ENCODE measurements around the gene CD109.

The CD109 gene

DNA sequence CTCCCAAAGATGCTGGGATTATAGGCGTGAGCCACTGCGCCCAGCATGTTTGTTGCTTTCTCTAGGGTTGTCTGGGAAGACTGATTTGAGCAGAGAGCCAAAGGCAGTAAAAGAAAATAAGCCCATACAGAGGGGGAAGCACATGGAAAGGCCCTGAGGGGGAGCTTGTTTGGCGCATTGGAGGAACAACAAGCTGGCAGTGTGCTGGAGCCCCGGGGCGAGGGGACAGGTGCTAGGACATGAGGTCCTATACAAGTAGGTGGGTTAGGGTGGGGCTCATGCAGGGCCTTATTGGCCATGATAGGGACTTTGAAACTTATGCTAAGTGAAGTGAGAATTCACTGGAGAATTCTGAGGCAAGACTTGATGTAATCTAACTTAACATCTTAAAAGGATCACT, 35.3 kb downstream of the CD109 start:
- DNase-seq = no peak

DNA sequence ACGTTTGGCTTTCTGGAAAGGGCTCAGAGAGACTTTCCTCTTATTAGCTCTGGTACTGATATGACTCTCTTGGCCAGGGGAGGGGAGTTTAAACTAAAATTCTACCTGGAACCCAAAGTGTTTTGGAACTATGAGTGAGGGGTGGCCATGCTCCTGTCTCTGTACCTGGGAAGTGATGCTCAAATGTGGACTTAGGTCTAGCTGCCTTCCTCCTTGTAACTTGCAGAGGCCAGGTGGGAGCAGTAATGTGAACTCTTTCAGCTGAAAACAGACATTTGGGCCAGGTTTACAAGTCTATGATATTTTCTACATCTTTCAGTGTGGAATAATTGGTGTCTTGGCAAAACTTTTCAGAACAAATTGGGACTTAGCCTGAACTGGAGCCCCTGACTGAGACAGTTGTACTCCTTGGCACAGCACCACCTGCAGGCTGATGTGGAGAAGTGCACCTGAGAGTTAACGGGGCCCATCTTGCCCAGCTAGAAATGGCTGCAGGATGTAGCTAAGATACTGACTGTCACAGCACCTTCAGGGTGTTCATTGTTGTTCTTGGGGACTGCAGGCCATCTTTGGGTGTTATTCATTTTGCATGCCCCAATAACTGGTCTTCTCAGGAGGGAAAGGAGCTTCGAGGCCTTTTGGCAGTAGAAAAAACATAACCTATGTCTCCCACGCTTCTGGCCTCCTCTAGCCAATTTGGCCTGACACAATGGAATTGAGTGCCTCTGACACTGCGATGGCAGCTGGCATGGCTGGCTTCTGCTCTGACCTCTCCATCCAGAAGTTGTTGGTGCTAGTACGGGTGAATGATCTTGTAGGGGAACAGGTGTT, 37.1 kb downstream of the CD109 start:
- DNase-seq = no peak

DNA sequence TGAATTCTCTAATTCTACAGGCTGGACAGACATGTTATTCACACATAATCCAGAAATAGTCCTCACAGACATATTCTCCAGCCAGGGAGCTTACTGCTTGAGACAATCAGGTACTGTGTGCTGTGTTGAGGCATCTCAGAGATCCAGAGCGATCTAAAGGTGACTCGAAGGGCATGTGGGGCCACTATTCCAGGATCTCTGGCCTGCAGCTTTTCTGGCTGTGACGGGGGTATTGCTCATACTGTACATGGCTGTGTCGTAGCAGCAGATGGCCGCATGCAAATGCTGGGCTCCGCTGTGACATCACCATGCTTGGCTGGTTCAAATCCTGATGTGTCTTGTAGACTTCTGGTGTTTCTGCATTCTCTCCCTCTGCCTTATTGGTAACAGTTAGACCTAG, 37.8 kb downstream of the CD109 start:
- DNase-seq = no peak

DNA sequence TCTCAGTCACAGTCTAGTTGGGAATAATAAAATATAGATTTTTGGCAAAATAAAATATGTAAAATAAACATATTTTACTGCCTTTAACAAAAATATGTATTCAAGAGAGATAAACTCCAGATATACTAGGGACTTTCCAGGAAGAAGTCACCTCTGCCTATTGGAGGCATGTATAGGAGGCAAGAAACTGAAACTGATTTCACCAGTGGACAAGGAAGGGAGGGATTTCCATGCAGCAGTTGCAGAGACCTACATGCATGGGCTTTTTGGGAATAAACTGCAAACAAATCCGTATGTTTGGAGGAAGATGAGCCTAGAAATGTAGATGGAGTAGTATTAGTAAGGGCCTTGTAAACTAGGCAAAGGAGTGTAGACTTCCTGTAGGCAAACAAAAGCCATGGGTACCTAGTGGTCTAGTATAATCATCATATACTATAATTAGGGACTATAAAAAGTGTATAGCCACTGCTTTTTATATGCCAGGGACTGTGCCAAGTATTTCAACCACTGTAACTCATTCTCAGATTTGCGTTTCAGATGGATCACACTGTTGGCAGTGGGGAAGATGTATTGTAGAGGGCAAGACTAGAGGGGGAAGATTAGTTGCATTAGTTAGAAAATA, 38.9 kb downstream of the CD109 start:
- no peak for DNase-seq

DNA sequence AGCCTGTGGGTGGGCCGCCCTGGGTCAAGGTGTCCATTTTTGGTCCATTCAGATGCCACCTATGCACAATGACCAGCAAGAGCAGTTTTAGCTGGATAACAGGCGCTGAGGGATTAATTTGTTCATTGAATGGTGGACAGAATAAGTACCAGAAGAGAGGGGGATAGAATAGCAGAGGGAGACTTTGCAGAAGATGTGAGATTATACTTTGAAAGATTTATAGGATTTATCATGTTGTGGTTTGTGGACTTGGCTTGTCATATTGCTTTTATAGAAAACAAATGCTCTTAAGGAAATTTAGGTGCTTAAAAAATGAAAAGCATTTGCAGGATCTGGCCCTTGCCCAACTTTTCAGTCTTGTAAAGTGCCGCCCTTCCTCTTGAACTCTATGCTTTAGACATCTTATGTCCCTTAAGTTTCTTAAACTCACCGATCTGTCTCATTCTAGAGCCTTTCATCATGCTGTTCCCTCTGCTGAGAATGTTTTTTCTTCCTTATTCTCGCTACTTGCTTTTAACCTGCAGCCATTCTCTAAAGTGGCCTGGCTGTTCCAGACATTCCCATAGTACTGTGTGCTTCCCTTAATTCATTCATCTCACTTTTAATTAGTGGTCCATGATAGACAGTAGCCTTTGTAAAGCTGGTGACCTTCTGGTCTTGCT, 42.5 kb downstream of the CD109 start:
- DNase-seq = no peak

DNA sequence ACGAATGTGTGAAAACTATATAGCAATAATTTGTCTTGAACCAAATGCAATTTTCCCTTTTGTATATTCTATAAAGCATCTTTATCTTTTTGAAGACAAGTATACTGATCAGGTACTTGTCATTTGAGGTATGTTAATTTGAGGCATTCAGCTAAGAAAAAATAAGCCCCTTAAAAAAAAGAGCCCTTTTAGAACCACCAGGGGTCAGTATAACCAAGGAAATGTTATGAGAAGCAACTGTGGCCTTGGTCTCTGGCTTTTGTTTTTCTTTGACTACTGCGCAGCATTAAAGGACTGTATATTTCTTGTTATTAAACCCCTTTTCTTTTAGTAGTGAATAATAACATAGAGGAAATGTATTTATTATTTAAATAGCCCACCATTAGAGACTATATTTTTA, 43.1 kb downstream of the CD109 start:
- peak; percentile 79 for DNase-seq

DNA sequence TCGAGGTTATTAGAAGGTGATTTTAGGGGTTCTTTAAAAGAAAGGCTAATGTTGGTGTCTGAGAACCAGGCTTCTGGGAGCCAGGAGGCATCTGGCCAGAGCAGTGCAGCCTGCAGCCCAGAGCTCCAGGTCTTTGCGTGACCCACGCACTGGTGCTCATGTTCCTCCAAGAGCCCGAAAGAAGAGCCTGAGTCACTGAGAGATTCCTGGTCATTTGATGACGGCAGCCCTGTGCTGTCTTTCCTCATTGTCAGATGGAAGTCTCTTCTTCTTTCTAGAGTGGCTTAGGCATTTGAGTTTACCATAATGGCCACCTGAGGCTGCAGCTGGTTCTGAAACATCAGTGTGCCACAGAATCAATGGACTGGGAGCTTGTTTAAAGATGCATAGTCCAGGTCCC, 46.4 kb downstream of the CD109 start:
- no peak for DNase-seq

DNA sequence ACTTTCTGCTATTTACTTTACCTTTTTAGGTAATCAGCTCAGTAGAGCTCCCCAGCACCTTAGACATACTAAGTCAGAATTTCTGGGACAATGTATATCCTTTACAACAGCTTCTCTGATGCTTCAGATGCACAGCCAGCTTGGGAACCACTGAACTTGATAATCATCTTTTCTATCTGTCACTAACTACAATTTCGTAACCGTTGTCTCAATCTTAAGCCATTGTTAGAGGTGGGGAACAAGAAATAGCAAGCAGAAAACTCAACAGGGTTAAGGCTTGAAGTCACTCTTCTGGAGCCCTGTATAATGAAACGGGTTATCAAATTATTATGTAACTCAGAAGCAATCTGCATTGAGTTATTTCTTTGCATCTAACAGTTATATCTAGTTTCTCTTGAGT, 47.1 kb downstream of the CD109 start:
- no peak for DNase-seq

DNA sequence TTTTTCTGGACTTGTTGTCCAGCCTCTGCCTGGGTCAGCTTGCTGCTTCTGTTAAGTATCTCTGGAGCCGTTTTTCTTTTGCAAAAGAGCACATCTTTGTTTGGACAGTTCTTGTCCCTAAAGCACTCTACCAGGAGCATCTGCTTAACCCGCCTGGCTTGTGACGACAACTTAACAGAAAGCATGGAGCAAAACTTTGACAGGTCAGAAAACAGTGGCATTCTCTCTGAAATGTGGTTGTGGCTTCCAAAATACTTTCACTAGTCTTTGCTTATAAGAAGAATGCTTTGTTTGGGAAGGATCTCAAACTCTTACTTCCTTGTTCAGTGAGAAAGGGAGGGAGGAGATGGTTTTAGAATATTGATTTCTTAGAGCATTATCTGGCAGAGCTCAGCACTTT, 47.6 kb downstream of the CD109 start:
- no peak for DNase-seq

DNA sequence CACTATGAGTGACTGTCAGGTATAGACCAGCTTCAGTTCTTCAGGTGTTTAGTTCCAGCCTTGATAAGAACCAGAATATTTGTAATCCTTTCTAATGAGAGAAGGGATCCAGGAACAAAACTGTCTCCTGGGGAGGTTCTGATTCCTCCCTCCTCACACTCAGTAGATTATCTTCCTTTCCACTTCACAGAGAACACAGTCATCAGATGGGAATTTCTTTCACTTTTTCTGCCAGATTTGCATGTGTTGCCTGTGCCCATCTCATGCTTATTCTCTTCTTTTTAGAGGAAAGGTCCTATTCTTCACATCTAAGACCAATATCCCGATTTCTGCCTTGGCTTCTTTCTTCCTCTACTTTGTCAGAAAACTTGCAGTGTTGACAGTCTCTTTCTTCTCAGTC, 50.8 kb downstream of the CD109 start:
- no peak for DNase-seq

DNA sequence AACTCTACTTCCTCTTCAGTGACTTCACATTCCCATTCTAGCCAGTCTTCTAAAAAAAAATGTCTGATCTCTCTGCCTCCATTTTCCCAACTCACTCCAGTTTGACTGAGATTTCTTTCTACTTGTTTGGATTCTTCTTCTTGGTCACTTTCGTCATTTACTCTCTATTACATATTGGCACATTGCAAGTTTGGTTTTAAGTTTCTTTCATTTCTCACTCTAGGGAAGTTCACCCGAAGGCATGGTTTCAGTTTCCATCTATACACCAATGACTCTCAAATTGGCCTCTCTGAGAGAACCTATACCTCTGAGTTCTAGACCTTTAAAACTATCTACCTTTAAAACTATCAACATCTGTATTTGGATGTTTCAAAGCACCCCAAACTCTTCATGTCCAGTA, 51.3 kb downstream of the CD109 start:
- no peak for DNase-seq

DNA sequence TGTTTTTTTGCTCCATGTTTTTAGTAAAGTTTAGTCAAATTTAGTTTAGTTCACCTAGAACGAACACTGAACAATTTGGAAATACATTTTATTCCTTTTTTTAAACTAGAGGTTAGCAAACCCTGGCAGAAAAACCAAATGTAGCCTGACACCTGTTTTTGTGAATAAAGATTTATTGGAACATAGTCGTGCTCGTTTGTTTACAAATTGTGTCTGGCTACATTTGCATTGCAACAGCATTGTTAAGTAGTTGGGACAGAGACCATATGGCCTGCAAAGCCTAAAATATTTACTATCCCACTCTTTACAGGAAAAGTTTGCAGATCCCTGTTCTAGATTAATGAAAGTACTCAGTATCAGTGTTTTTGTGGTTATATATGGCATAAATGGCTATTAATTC, 56.9 kb downstream of the CD109 start:
- no peak for DNase-seq

DNA sequence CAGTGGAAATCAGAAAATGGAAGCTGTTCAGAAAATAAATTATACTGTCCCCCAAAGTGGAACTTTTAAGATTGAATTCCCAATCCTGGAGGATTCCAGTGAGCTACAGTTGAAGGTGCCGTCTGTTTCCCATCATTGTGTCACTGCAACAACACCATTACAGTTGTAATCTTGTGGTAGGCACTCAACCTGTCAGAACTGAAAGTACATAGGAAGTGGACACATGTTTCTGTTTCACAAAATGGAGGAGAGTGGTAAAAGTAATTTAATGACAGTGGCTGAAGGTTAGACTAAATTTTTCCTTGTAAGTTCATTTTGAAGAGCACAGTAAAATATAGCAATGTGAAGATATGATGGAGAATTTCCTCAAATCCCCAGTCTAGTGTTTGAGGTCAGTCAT, 70.0 kb downstream of the CD109 start:
- DNase-seq = no peak

DNA sequence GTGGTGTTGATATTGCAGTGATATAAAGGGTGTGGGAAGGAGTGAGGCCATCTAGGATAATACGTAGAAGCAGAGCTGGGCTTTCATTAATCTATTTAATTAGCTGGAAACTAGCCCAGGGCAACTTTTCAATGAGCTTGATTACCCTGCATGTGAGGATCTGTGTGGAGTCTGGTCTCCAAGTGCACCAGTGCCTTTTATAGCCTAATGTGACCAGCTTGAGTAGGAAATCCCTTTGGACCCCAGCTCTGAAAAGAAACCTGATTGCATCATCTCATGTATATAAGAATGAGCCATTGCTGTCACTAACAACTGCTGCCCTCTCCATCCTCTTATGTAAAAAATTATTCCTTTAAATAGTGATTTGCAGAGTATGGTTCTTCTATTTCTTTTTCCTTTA, 72.6 kb downstream of the CD109 start:
- DNase-seq = no peak

DNA sequence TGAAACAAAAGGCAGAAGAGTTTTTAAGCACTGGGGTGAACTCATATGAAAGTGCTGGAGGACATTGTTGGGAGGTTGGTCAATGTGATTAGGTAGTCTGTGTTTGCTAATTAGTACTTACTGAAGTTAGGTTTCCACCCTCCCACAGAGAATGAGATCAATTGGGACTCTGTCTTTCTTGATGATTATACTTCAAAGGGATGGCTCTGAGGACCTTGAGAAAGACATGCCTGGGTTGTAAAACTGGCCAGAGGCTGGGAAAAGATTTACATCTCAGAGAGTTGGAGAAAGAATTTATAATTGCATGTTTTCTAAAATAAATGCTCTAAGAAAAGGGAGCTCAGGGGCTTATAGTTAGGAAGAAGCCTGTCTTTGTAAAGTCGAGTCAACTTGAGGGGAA, 74.0 kb downstream of the CD109 start:
- no peak for DNase-seq

DNA sequence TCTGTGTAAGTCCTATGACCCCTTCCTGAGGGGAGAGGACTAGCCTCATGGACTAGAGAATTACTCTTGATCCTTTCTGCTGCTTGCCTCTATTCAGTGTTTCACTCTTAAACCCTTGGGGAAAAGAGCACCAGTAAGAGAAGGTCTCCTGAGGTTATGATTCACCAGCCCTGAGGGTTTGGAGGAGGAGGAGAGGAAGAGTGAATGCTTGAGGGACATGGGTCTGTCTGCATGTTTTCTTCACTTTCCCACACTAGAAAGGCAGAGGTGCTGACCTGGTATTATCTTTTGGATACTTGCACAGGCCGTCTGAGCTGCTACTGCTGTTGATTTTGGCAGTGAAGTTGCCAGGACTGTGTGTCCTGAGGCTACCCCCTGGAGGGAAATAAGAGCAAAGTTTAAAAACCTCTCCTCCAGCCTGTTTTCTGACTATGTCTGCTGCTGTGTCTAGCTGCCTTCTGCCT, 78.3 kb downstream of the CD109 start:
- DNase-seq = no peak

DNA sequence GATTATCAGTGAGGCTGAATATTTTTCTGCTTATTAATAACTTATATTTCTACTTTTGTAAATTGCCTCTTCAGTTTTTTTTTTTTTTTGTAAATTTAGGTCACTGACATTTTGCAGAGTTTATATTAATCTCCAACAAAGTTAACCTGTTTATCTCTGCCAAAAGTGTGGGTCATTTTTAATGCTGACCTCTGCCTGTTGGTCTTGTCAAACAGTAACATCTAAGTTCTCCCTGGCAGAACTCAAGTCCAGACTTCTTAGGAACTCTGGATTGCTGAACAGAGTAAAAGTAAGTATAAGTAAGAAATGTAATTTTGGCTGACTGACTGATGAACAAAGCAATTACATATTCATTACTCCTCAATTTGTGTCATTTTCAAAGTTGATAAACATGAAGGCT, 83.9 kb downstream of the CD109 start:
- DNase-seq = no peak

DNA sequence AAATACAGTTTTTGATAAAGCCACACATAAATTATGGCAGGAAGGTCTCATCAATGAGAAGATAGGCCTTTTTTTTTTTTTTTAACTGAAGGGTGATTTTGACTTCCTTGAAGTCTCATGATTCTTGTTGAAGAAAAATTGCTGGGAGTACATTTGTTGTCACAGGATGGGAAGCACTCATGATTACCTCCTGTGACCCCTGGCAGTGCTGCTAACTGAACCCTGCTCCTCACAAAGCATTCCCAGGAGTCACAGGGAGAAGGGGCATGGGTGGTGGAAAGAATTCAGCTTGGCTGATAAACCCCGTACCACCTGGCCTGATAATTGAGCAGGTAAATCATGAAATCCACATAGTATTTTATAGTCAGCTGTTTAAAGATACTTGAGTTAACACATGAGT, 86.9 kb downstream of the CD109 start:
- no peak for DNase-seq

DNA sequence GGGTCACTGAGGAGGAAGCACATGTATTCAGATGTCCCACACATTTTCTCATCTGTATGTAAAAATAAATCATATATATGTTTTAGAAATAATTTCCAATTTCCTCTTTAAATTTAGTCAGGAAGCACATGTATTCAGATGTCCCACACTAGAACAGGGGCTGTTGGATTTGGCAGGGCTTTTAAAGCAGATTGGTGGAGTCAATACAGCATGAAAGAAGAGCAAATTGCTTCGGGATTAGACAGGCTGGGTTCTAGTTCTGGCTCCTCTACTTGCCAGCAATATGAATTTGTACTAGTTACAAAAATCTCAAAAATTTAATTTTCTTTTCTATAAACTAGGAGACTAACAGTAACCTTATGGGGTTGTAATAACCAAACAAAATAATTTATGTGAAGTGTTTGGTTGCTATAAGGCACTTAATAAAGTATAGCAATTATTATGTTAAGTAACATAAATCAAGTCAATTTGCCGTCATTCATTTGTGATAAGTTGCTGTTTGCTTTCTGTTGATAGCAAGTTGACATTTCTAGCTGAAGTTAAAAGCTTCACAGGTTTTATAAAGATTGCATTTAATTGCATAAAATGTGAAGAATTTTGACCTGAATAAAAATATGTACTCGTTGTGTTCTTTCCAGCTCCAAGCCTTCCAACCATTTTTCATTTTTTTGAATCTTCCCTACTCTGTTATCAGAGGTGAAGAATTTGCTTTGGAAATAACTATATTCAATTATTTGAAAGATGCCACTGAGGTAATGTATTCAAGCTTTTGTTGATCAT, 88.9 kb downstream of the CD109 start:
- no peak for DNase-seq

DNA sequence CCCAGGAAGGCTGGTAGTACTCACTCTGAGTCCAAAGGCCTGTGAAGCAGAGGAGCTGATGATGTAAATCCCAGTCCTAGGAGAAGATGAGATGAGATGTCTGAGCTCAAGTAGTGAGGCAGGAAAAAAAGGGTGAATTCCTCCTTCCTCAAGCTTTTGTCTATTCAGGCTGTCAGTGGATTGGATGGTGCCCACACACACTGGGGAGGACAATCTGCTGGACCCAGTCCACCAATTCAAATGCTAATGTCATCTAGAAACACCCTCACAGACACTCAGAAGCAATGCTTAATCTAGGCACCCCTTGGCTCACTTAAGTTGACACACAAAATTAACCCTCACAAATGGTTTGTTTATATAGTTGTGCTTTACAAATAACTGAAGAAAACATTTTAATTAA, 94.6 kb downstream of the CD109 start:
- DNase-seq = no peak

DNA sequence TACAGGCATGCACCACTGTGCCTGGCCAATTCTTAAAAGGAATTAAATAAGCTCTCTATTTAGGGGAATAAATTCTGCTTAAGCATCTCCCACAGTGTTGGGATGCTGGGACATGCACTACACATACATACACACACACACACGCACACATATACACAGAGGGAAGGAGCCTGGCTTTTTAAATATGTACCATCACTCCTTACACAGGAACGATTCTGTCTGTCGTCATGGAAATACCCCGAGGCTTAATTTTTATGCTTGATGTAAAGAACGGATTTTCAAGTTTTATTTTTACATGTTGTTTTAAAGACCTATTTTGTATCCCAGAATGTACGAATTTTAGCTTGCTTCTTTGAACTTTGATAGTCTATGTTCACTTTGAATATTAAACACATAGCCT, 95.3 kb downstream of the CD109 start:
- no peak for DNase-seq

DNA sequence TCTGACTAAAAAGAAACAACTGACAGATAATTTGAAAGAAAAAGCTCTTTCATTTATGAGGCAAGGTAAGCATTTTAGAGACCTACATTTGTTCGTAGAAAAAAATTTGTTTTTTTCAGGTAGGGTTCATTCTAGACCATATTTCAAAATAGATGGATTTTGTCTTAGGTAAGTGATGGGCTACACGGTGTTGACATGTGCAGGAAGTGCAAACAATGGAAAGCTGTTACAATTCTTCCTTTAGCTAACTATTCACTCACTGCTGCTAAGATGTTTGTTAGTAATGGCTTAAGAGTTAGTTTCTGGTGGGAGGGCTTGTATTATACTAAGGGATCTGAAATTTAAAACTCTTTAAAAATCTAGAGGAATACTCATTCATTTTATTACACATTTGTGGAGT, 96.7 kb downstream of the CD109 start:
- DNase-seq = no peak

DNA sequence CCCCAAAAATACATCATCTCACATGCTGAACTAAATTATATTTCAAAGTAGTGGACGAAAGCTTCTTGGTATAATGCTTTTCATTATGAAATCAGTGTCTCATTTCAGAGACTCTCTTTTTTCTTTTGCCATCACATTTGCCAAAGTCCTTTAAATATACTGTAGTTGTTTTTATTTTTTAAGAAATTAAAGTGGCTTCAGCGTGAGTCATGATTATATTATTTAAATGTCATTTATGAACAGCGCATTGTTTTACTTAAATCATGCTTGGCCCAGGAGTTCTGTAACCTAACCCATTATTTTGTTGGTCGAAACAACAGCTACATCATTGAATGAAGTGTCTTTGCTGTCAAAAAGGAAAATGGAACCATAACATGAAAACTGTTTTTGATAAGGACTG, 100.9 kb downstream of the CD109 start:
- no peak for DNase-seq

DNA sequence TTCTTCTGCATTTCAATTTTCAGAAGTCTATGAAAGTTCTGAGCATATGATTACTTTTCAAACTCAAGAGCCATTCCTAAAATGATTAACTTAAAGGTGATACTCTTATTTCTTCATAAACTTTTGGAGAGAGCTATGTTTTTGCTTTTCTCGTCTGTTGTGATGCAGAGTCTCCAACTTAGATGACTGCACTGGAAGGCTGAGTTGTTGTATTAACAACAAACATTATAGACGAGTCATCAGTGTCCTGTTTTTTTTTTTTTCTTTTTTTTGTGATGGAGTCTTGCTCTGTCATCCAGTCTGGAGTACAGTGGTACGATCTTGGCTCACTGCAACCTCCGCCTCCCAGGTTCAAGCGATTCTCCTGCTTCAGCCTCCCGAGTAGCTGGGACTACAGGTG, 101.9 kb downstream of the CD109 start:
- no peak for DNase-seq
